IMR-90 (cell line): ENCODE data around the gene ZNF362. TPM values are rescaled to one million over a fixed set of nuclear protein-coding genes. Genes with fewer than 3 reads are reported as not detected.

Experiments used
- ATAC-seq: fragments of 200-7000 bp; cut with Tn5 transposase; 2 replicates; pipeline ENCODE4 v1.9.1; 2020; ENCODE audit warnings: low read depth, mild to moderate bottlenecking, moderate library complexity
- BruUV-seq: library from RNA; stranded (reverse); fragments of 400-500 nt; replicated peaks from 2 replicates; lab custom pipeline; 2021; lab: Mats Ljungman, UMichigan
- CTCF ChIA-PET: fragments of 300-600 bp; formaldehyde crosslinking; extraction: SDS; loops from one replicate; lab custom pipeline; 2021; ENCODE audit warnings: antibody characterized with exemption; lab: Yijun Ruan, JAX
- POLR2A ChIA-PET: fragments of 300-600 bp; sonication (Branson Sonifier 250); formaldehyde crosslinking; loops from one replicate; lab custom pipeline; 2022; ENCODE audit warnings: antibody characterized with exemption; ENCODE audit not compliant: unreplicated experiment; lab: Charles Lee
- DNase-seq: peaks from one replicate; pipeline ENCODE4 v3.0.0; 2013
- H2AFZ ChIP-seq: replicated peaks from 2 replicates; pipeline ENCODE3; 2013; ENCODE audit warnings: low read length, mild to moderate bottlenecking; ENCODE audit not compliant: poor library complexity
- H2AK5ac ChIP-seq: 2 replicates; pipeline ENCODE4 v1.6.1; 2013; ENCODE audit warnings: low read depth, low read length, inconsistent platforms
- H2AK9ac ChIP-seq: replicated peaks from 2 replicates; pipeline ENCODE3; 2013; ENCODE audit warnings: mild to moderate bottlenecking, low read depth, low read length, moderate library complexity; ENCODE audit not compliant: poor library complexity
- H2BK120ac ChIP-seq: 2 replicates; pipeline ENCODE4 v1.6.1; 2013; ENCODE audit warnings: low read depth, low read length, inconsistent platforms
- H2BK15ac ChIP-seq: 3 replicates; pipeline ENCODE4 v1.6.1; 2013; ENCODE audit warnings: low read depth, low read length, inconsistent platforms
- H2BK20ac ChIP-seq: 2 replicates; pipeline ENCODE4 v1.6.1; 2013; ENCODE audit warnings: low read depth, mild to moderate bottlenecking, inconsistent platforms, low read length, moderate library complexity
- H2BK5ac ChIP-seq: 2 replicates; pipeline ENCODE4 v1.6.1; 2013; ENCODE audit warnings: mild to moderate bottlenecking, low read depth, low read length, inconsistent platforms; ENCODE audit not compliant: poor library complexity, severe bottlenecking
- H3K14ac ChIP-seq: replicated peaks from 2 replicates; pipeline ENCODE4 v1.6.1; 2013; ENCODE audit warnings: low read depth, low read length, inconsistent platforms
- H3K18ac ChIP-seq: 2 replicates; pipeline ENCODE4 v1.6.1; 2013; ENCODE audit warnings: low read depth, low read length, control low read depth
- H3K23ac ChIP-seq: 2 replicates; pipeline ENCODE4 v1.6.1; 2013; ENCODE audit warnings: low read depth, low read length, inconsistent platforms
- H3K27ac ChIP-seq: 2 replicates; pipeline ENCODE4 v1.5.1; 2013; ENCODE audit warnings: mild to moderate bottlenecking, control low read depth, low read length; ENCODE audit not compliant: insufficient read depth
- H3K27me3 ChIP-seq: 2 replicates; pipeline ENCODE4 v1.6.1; 2013; ENCODE audit warnings: low read length; ENCODE audit not compliant: control insufficient read depth, insufficient read depth
- H3K36me3 ChIP-seq: 2 replicates; pipeline ENCODE4 v1.6.1; 2013; ENCODE audit warnings: low read length, mixed read lengths; ENCODE audit not compliant: control insufficient read depth, insufficient read depth
- H3K4ac ChIP-seq: 2 replicates; pipeline ENCODE4 v1.6.1; 2013; ENCODE audit warnings: low read depth, low read length, inconsistent platforms
- H3K4me1 ChIP-seq: 2 replicates; pipeline ENCODE4 v1.6.1; 2013; ENCODE audit warnings: low read length, mixed read lengths; ENCODE audit not compliant: control insufficient read depth, insufficient read depth
- H3K4me2 ChIP-seq: 2 replicates; pipeline ENCODE4 v1.6.1; 2013; ENCODE audit warnings: low read depth, mild to moderate bottlenecking, control low read depth, low read length, moderate library complexity
- H3K4me3 ChIP-seq: 2 replicates; pipeline ENCODE4 v1.5.1; 2013; ENCODE audit warnings: low read depth, mild to moderate bottlenecking, control low read depth, low read length, moderate library complexity; ENCODE audit not compliant: insufficient read depth
- H3K56ac ChIP-seq: 2 replicates; pipeline ENCODE4 v1.6.1; 2013; ENCODE audit warnings: low read length, inconsistent platforms; ENCODE audit not compliant: insufficient read depth; ENCODE audit errors: extremely low read depth
- H3K79me1 ChIP-seq, 2 experiments: 2 replicates each; pipeline ENCODE4 v1.6.1; 2013; ENCODE audit warnings: low read length in 2 of 2, inconsistent platforms in 1 of 2, low read depth in 1 of 2
- H3K9ac ChIP-seq: 2 replicates; pipeline ENCODE4 v1.6.1; 2013; ENCODE audit warnings: low read depth, low read length, control low read depth
- H3K9me1 ChIP-seq: 2 replicates; pipeline ENCODE4 v1.6.1; 2013; ENCODE audit warnings: low read length, inconsistent platforms; ENCODE audit not compliant: insufficient read depth
- H3K9me3 ChIP-seq: 2 replicates; pipeline ENCODE4 v1.6.1; 2013; ENCODE audit warnings: low read length; ENCODE audit not compliant: control insufficient read depth, insufficient read depth
- H4K20me1 ChIP-seq: 2 replicates; pipeline ENCODE4 v1.6.1; 2013; ENCODE audit warnings: low read length, inconsistent platforms; ENCODE audit not compliant: insufficient read depth
- H4K5ac ChIP-seq: 2 replicates; pipeline ENCODE4 v1.6.1; 2013; ENCODE audit warnings: mild to moderate bottlenecking, low read depth, low read length, control low read depth
- H4K8ac ChIP-seq, 2 experiments: 2 replicates each; pipeline ENCODE4 v1.6.1; 2013; ENCODE audit warnings: low read depth in 2 of 2, low read length in 2 of 2, control low read depth in 1 of 2, inconsistent platforms in 1 of 2
- H4K91ac ChIP-seq: 2 replicates; pipeline ENCODE4 v1.6.1; 2013; ENCODE audit warnings: low read depth, low read length, inconsistent platforms; ENCODE audit not compliant: insufficient read depth
- CEBPB ChIP-seq: IDR thresholded peaks from 2 replicates; pipeline ENCODE4 v1.6.1; 2012; ENCODE audit warnings: low read depth, low read length, improper control_type of control experiment
- MXI1 ChIP-seq: IDR thresholded peaks from 2 replicates; pipeline ENCODE4 v1.6.1; 2012; ENCODE audit warnings: low read depth, mild to moderate bottlenecking, low read length, moderate library complexity, borderline replicate concordance
- POLR2A ChIP-seq: IDR thresholded peaks from 2 replicates; pipeline ENCODE4 v1.6.1; 2012; ENCODE audit warnings: mild to moderate bottlenecking, low read depth, low read length
- RCOR1 ChIP-seq: IDR thresholded peaks from 2 replicates; pipeline ENCODE4 v1.6.1; 2012; ENCODE audit warnings: mild to moderate bottlenecking, low read length, improper control_type of control experiment; ENCODE audit not compliant: insufficient replicate concordance
- WGBS, 2 experiments: methylation state at CpG; one replicate each; pipeline versions ENCODE4 v1.1.5 to v1.1.7; 2013; ENCODE audit warnings: missing lambda C conversion rate in 2 of 2; ENCODE audit not compliant: insufficient read length in 1 of 2; ENCODE audit errors: extremely low coverage in 2 of 2; 5-methylcytosine and 5-hydroxymethylcytosine counted together
- dilution Hi-C: fragments of 300-500 bp; cut with HindIII; formaldehyde crosslinking; loops from one replicate; pipeline ENCODE4 v1.14.3; 2018; ENCODE audit warnings: low sequenced_read_pairs; ENCODE audit not compliant: unreplicated experiment
- in situ Hi-C: fragments of 300-500 bp; cut with MboI; formaldehyde crosslinking; loops from 3 replicates; pipeline ENCODE4 v1.14.3; 2019; ENCODE audit warnings: low sequenced_read_pairs, inconsistent platforms, mixed read lengths
- intact Hi-C: fragments of 100-400 bp; cut with micrococcal nuclease; formaldehyde crosslinking; loops from 2 replicates; pipeline ENCODE4 v1.10.0; 2022
- polyA plus RNA-seq, 3 experiments: library from polyadenylated mRNA; depleted of rRNA; stranded (reverse); fragments of >200 nt; gene quantifications; 2 replicates each; pipeline ENCODE4 v1.2.3, GENCODE V29; 2012; ENCODE audit warnings: low replicate concordance in 1 of 3
- total RNA-seq: library from RNA; depleted of rRNA; stranded (reverse); fragments of >200 nt; gene quantifications from 2 replicates; pipeline ENCODE4 v1.2.3, GENCODE V29; 2012

Gene ZNF362
- total and polyA plus RNA-seq, 2 of the 4 experiments (the other 2 are of a cell fraction) = 5.7 to 12.9 TPM

GRCh38 chr1:33332357-33332789 is 76.1 kb downstream of the ZNF362 start:
- intact Hi-C loops = no loop called here
- ATAC-seq (no peak), DNase-seq (peak; percentile 41)
- Histone ChIP-seq H3K4ac (no peak overlapping the region; the same call in 1 of the 2 replicates), H3K79me1 (peaks cover 37 to 80% of the 10 kb centered on the region in 2 experiments), H3K27me3 (no peaks in the 10 kb centered on the region), H3K4me2 (no peak overlapping the region), H3K23ac (peak overlapping the region; percentile 11; the same call in 1 of the 2 replicates), H4K20me1 (peaks cover 97% of the 10 kb centered on the region), H2AK5ac (no peak overlapping the region), H2BK5ac (peak overlapping the region; percentile 28), H3K18ac (no peak overlapping the region), H3K9me1 (peaks cover 32% of the 10 kb centered on the region), H3K4me3 (no peak overlapping the region), H3K9me3 (no peaks in the 10 kb centered on the region), H3K4me1 (peaks cover 35% of the 10 kb centered on the region), H3K27ac (peak overlapping the region; percentile 7; the same call in 1 of the 2 replicates), H2BK20ac (no peak overlapping the region), H3K9ac (no peak overlapping the region), H2BK120ac (no peak overlapping the region), H2BK15ac (no peak overlapping the region), H4K5ac (no peak overlapping the region), H3K14ac (no peak overlapping the region), H2AK9ac (no peak overlapping the region), H3K36me3 (peaks cover 68% of the 10 kb centered on the region), H2AFZ (no peak overlapping the region), H3K56ac (no peak overlapping the region), H4K8ac (no peak overlapping the region), H4K91ac (no peak overlapping the region)
- TF ChIP-seq POLR2A (no peak), CEBPB (no peak), RCOR1 (no peak), MXI1 (no peak)
- dilution Hi-C loops = no loop called here
- BruUV-seq = no TSS peak
- POLR2A ChIA-PET = no interaction called here
- CTCF ChIA-PET = no interaction called here
- in situ Hi-C loops = no loop called here
- WGBS, 2 experiments = 100% methylated on average over 2 of the region's 10 CpGs; no CpG with 5 or more reads in 1 of the 2 experiments
